Measurements from ENCODE around the gene PRDM16.

GRCh38 chr1:3058263-3059030 is 10.6 kb upstream of the PRDM16 start:
- TF ChIP-seq POLR2A (IDR thresholded peaks at IDR 0.05; ENCODE audit: extremely low read depth, insufficient read length) (no peak), MYC (IDR thresholded peaks at IDR 0.05; ENCODE audit: low read depth, low read length) (no peak)
- TF ChIP-seq, protein P1, sequence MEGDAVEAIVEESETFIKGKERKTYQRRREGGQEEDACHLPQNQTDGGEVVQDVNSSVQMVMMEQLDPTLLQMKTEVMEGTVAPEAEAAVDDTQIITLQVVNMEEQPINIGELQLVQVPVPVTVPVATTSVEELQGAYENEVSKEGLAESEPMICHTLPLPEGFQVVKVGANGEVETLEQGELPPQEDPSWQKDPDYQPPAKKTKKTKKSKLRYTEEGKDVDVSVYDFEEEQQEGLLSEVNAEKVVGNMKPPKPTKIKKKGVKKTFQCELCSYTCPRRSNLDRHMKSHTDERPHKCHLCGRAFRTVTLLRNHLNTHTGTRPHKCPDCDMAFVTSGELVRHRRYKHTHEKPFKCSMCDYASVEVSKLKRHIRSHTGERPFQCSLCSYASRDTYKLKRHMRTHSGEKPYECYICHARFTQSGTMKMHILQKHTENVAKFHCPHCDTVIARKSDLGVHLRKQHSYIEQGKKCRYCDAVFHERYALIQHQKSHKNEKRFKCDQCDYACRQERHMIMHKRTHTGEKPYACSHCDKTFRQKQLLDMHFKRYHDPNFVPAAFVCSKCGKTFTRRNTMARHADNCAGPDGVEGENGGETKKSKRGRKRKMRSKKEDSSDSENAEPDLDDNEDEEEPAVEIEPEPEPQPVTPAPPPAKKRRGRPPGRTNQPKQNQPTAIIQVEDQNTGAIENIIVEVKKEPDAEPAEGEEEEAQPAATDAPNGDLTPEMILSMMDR (IDR thresholded peaks at IDR 0.05; ENCODE audit: low read depth, low read length): no peak
